HG02840 (cell line): ENCODE measurements around the gene FLT1.

ENCODE experiments used
- ATAC-seq: cut with Tn5 transposase; IDR thresholded peaks from one replicate; pipeline ENCODE4 v1.9.1; 2021; ENCODE audit warnings: mild to moderate bottlenecking, moderate library complexity, moderate number of reproducible peaks; ENCODE audit not compliant: unreplicated experiment, low FRiP score

The FLT1 gene

GRCh38 chr13:28327373-28328270 lies 167.3 kb downstream of the FLT1 start:
- ATAC-seq = no peak

GRCh38 chr13:28326056-28326455 lies 168.9 kb downstream of the FLT1 start:
- ATAC-seq = no peak

- ATAC-seq = no peak
Measured at GRCh38 chr13:28325022-28325421, 169.9 kb downstream of the FLT1 start.

GRCh38 chr13:28324181-28324789 lies 170.6 kb downstream of the FLT1 start:
- ATAC-seq = peak; percentile 77

- no peak for ATAC-seq
Measured at GRCh38 chr13:28322256-28322905, 172.5 kb downstream of the FLT1 start.

GRCh38 chr13:28321756-28322155 lies 173.2 kb downstream of the FLT1 start:
- ATAC-seq = no peak

GRCh38 chr13:28320884-28321574 lies 173.9 kb downstream of the FLT1 start:
- ATAC-seq = no peak

- ATAC-seq = no peak
Measured at GRCh38 chr13:28320209-28320608, 174.7 kb downstream of the FLT1 start.

- ATAC-seq = no peak
Measured at GRCh38 chr13:28319528-28319927, 175.4 kb downstream of the FLT1 start.

GRCh38 chr13:28318496-28318895 lies 176.4 kb downstream of the FLT1 start:
- no peak for ATAC-seq

- ATAC-seq = no peak
Measured at GRCh38 chr13:28316836-28317235, 178.1 kb downstream of the FLT1 start.

- no peak for ATAC-seq
Measured at GRCh38 chr13:28316129-28316528, 178.8 kb downstream of the FLT1 start.

GRCh38 chr13:28314879-28315278 lies 180.0 kb downstream of the FLT1 start:
- ATAC-seq = no peak

GRCh38 chr13:28313579-28313978 lies 181.3 kb downstream of the FLT1 start:
- ATAC-seq = no peak

- no peak for ATAC-seq
Measured at GRCh38 chr13:28306325-28306724, 188.6 kb downstream of the FLT1 start.

GRCh38 chr13:28301839-28302238 lies 193.1 kb downstream of the FLT1 start:
- ATAC-seq = no peak

GRCh38 chr13:28299916-28300315 lies 195.0 kb downstream of the FLT1 start:
- no peak for ATAC-seq

- ATAC-seq = no peak
Measured at GRCh38 chr13:28297341-28297740, 197.6 kb downstream of the FLT1 start.

- no peak for ATAC-seq
Measured at GRCh38 chr13:28286263-28286662, 208.7 kb downstream of the FLT1 start.

GRCh38 chr13:28283600-28283999 lies 211.3 kb downstream of the FLT1 start:
- no peak for ATAC-seq

GRCh38 chr13:28282451-28282850 lies 212.5 kb downstream of the FLT1 start:
- no peak for ATAC-seq
